CD8-positive, alpha-beta memory T cell (primary cell): Measurements from ENCODE around the gene UBAC1. TPM values are rescaled to one million over a fixed set of nuclear protein-coding genes. Genes with fewer than 3 reads are reported as not detected.

ENCODE experiments used
- CTCF ChIA-PET: fragments of 350-600 bp; sonication (Branson Sonifier 250); formaldehyde crosslinking; loops from one replicate; lab custom pipeline; 2021; ENCODE audit warnings: antibody characterized with exemption; lab: Charles Lee
- POLR2A ChIA-PET: fragments of 350-600 bp; sonication (Branson Sonifier 250); formaldehyde crosslinking; loops from one replicate; lab custom pipeline; 2021; ENCODE audit warnings: antibody characterized with exemption; lab: Charles Lee
- DNase-seq, 5 donors: peaks; one replicate each; pipeline versions ENCODE4 v3.0.0 to v3.0.0-alpha.2; 2020 to 2022; ENCODE audit warnings: mixed read lengths in 1 of 5
- H3K27ac ChIP-seq: one replicate; pipeline ENCODE4 v1.7.0; 2013; ENCODE audit warnings: low read depth, mild to moderate bottlenecking, low read length, moderate library complexity
- H3K27me3 ChIP-seq: 2 replicates; pipeline ENCODE4 v1.7.0; 2013; ENCODE audit warnings: low read length, mild to moderate bottlenecking; ENCODE audit not compliant: insufficient read depth, poor library complexity, severe bottlenecking
- H3K36me3 ChIP-seq: 2 replicates; pipeline ENCODE4 v1.7.0; 2013; ENCODE audit warnings: mild to moderate bottlenecking, low read length, moderate library complexity; ENCODE audit not compliant: insufficient read depth
- H3K4me1 ChIP-seq: 2 replicates; pipeline ENCODE4 v1.7.0; 2013; ENCODE audit warnings: mild to moderate bottlenecking, low read length, moderate library complexity; ENCODE audit not compliant: insufficient read depth
- H3K4me3 ChIP-seq: 2 replicates; pipeline ENCODE4 v1.7.0; 2013; ENCODE audit warnings: mild to moderate bottlenecking, low read length
- H3K9me3 ChIP-seq: 2 replicates; pipeline ENCODE4 v1.7.0; 2013; ENCODE audit warnings: mild to moderate bottlenecking, low read length
- H3K27ac Mint-ChIP-seq, 8 donors: one replicate each; pipeline ENCODE4 v1.8.0; 2020 to 2021; ENCODE audit warnings: mixed read lengths in 8 of 8, mild to moderate bottlenecking in 6 of 8, inconsistent platforms in 3 of 8, moderate library complexity in 3 of 8
- H3K27me3 Mint-ChIP-seq, 2 donors: one replicate each; pipeline ENCODE4 v1.8.0; 2020 to 2021; ENCODE audit warnings: mixed read lengths in 2 of 2, mild to moderate bottlenecking in 1 of 2, moderate library complexity in 1 of 2
- H3K36me3 Mint-ChIP-seq, 3 donors: one replicate each; pipeline ENCODE4 v1.8.0; 2020 to 2021; ENCODE audit warnings: mixed read lengths in 3 of 3, inconsistent platforms in 1 of 3, mild to moderate bottlenecking in 1 of 3
- H3K4me1 Mint-ChIP-seq, 3 donors: one replicate each; pipeline ENCODE4 v1.8.0; 2020 to 2021; ENCODE audit warnings: mixed read lengths in 3 of 3, inconsistent platforms in 1 of 3, mild to moderate bottlenecking in 1 of 3
- H3K4me3 Mint-ChIP-seq, 7 donors: one replicate each; pipeline ENCODE4 v1.8.0; 2020 to 2021; ENCODE audit warnings: mixed read lengths in 7 of 7, mild to moderate bottlenecking in 6 of 7, moderate library complexity in 4 of 7, inconsistent platforms in 2 of 7
- H3K9me3 Mint-ChIP-seq, 5 donors: one replicate each; pipeline ENCODE4 v1.8.0; 2020 to 2022; ENCODE audit warnings: mixed read lengths in 5 of 5, mild to moderate bottlenecking in 3 of 5, moderate library complexity in 2 of 5, inconsistent platforms in 1 of 5
- polyA plus RNA-seq: library from polyadenylated mRNA; unstranded; fragments of 300-500 nt; fragmentation: Illumina TruSeq; gene quantifications from one replicate; pipeline ENCODE4 v1.2.3, GENCODE V29; 2021
- total RNA-seq, 2 experiments: library from RNA; stranded (reverse); gene quantifications; one replicate each; pipeline ENCODE4 v1.2.3, GENCODE V29; 2021

Gene UBAC1
- total and polyA plus RNA-seq, 3 experiments from 2014 or later: 27.1 to 38.1 (median 36.3) TPM

DNA sequence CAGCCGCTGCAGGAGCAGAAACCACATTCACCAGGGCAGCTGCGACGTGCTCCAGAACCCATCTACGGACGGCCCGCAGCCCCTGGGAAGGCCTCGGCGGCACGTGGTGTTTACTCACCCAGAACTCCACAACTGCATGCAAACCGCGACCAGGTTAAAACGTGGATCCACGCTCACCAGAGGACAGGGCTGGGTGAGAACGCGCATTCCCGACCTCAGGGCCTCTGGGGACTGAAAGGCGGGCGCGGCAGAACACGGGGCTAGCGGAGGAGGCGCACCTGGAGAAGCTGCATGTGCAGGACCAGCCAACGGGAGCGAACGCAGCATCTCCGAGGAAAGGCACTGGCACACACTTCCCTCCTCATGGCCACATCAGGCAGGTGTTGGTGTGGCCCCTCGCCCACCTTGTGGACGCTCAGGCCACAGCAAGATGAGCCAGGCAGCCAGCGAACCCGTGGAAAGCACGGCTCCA is 29.8 kb downstream of the UBAC1 start:
- ChIA-PET CTCF (no interaction called here), POLR2A (no interaction called here)
- Mint-ChIP-seq H3K9me3 (no peaks in the 10 kb centered on the region), H3K27ac (no peak overlapping the region), H3K27me3 (no peaks in the 10 kb centered on the region), H3K4me3 (no peak overlapping the region), H3K36me3 (peaks cover 0 to 47% (median 20%) of the 10 kb centered on the region in 3 donors), H3K4me1 (no peaks in the 10 kb centered on the region)
- H3K9me3 ChIP-seq: no peaks in the 10 kb centered on the region
- peaks cover 14% of the 10 kb centered on the region for H3K36me3 ChIP-seq
- H3K4me1 ChIP-seq: no peaks in the 10 kb centered on the region
- no peak overlapping the region for H3K27ac ChIP-seq
- H3K4me3 ChIP-seq: no peak overlapping the region
- H3K27me3 ChIP-seq: no peaks in the 10 kb centered on the region
- peak in 1 of 5 donors; percentile 41 for DNase-seq

DNA sequence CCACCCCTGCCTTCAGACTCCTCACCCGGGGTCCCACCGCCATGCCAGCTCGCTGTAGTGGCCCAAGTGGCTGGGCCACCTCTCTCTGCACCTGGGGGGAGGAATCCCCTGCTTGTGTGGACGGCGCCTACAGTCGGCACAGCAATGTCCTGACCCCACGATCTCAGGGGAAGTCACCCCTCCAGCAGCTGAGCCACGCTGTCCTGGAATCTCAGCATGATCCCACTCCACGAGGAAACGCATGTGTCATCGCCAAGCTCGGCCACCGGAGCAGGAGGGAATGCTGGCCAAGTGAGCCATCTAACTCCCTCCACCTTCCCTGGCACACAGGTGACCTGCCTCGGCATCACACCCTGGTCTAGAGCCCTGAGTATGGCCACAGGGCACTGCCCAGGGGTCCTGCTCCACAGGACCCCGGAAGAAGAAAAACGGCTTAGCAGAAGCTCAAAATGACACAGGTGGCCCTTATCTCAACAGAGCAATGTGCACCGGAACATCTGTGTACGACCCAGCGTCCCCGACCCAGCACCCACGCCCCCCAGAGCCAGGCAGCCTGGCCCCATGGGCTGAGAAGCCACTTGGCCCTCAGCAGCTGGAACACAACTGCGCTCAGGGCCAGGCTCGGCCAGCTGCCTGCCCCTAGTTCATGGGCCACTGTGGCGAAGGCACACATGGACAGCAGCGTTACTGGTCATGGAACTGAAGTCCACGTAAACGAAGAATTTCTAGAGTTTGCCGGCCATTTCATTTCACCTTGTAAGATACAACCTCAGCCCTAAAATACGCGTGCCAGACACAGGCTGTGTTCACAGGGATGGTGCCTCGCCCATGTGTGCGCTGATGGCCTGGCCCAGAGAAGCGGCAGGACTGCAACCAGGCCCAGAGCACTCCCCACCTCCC is 30.5 kb downstream of the UBAC1 start:
- DNase-seq: peak in 1 of 5 donors; percentile 30
- Mint-ChIP-seq H3K4me1 (no peaks in the 10 kb centered on the region), H3K27ac (peak overlapping the region in 1 of 8 donors; percentile 27), H3K36me3 (peaks cover 0 to 44% (median 20%) of the 10 kb centered on the region in 3 donors), H3K4me3 (no peak overlapping the region), H3K27me3 (no peaks in the 10 kb centered on the region), H3K9me3 (no peaks in the 10 kb centered on the region)
- Histone ChIP-seq H3K4me1 (no peaks in the 10 kb centered on the region), H3K4me3 (no peak overlapping the region), H3K27me3 (no peaks in the 10 kb centered on the region), H3K27ac (no peak overlapping the region), H3K36me3 (peaks cover 14% of the 10 kb centered on the region), H3K9me3 (no peaks in the 10 kb centered on the region)
- ChIA-PET POLR2A (no interaction called here), CTCF (no interaction called here)

GRCh38 chr9:135929656-135930445 is 31.3 kb downstream of the UBAC1 start:
- no peaks in the 10 kb centered on the region for H3K27me3 Mint-ChIP-seq
- CTCF ChIA-PET: no interaction called here
- POLR2A ChIA-PET: no interaction called here
- H3K36me3 Mint-ChIP-seq: peaks cover 0 to 36% (median 12%) of the 10 kb centered on the region in 3 donors
- no peaks in the 10 kb centered on the region for H3K27me3 ChIP-seq
- no peaks in the 10 kb centered on the region for H3K9me3 Mint-ChIP-seq
- H3K27ac ChIP-seq: no peak overlapping the region
- peak in 1 of 5 donors; percentile 33 for DNase-seq
- H3K4me1 ChIP-seq: no peaks in the 10 kb centered on the region
- no peak overlapping the region for H3K4me3 Mint-ChIP-seq
- peaks cover 0 to 7% (median 0%) of the 10 kb centered on the region in 3 donors for H3K4me1 Mint-ChIP-seq
- H3K4me3 ChIP-seq: no peak overlapping the region
- no peaks in the 10 kb centered on the region for H3K9me3 ChIP-seq
- H3K36me3 ChIP-seq: peaks cover 8% of the 10 kb centered on the region
- no peak overlapping the region for H3K27ac Mint-ChIP-seq

GRCh38 chr9:135928731-135929655 is 32.2 kb downstream of the UBAC1 start:
- Histone ChIP-seq H3K36me3 (peaks cover 6% of the 10 kb centered on the region), H3K4me1 (no peaks in the 10 kb centered on the region), H3K27me3 (no peaks in the 10 kb centered on the region), H3K27ac (no peak overlapping the region), H3K4me3 (no peak overlapping the region), H3K9me3 (no peaks in the 10 kb centered on the region)
- Mint-ChIP-seq H3K9me3 (no peaks in the 10 kb centered on the region), H3K36me3 (peaks cover 0 to 31% (median 12%) of the 10 kb centered on the region in 3 donors), H3K27ac (no peak overlapping the region), H3K4me1 (peaks cover 0 to 8% (median 0%) of the 10 kb centered on the region in 3 donors), H3K4me3 (no peak overlapping the region), H3K27me3 (no peaks in the 10 kb centered on the region)
- CTCF ChIA-PET: no interaction called here
- peak in 1 of 5 donors; percentile 28 for DNase-seq
- POLR2A ChIA-PET: no interaction called here

DNA sequence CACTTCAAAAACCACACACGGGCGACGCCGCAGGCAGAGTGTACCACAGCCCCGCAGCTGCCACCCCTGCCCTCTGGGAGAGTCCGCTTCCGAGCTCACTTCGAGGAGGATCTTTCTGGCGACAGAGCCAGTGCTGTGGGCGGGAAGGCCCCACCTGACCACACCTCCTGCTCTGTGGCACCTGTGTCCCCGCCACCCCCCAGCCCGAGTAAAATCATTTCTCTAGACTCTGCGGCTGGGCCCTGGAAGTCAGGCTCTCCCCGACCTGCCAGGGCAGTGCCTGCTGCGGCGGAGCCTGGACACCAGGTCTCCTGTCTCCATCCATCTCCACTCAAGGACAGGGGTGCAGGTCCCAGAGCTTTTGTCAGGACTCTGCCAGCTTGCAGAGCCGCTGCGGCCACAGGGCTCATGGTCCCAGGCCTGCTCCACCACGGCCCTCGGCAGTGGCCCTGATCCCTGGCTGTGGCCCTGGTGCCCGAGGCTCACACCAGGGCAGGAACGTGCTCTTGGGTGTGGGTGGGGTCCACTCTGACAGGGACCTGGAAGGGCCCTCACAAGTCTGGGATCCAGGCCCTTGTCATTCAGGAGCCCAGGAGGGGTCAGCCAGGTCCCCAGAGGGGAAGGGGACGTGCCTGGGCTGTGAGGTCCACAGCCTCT is 33.0 kb downstream of the UBAC1 start:
- CTCF ChIA-PET: no interaction called here
- DNase-seq: peak in 1 of 5 donors; percentile 36
- Mint-ChIP-seq H3K27me3 (no peaks in the 10 kb centered on the region), H3K4me1 (peaks cover 0 to 8% (median 0%) of the 10 kb centered on the region in 3 donors), H3K9me3 (no peaks in the 10 kb centered on the region), H3K27ac (no peak overlapping the region), H3K36me3 (peaks cover 0 to 24% (median 7%) of the 10 kb centered on the region in 3 donors), H3K4me3 (no peak overlapping the region)
- Histone ChIP-seq H3K9me3 (no peaks in the 10 kb centered on the region), H3K4me3 (no peak overlapping the region), H3K27ac (no peak overlapping the region), H3K36me3 (peaks cover 4% of the 10 kb centered on the region), H3K27me3 (no peaks in the 10 kb centered on the region), H3K4me1 (no peaks in the 10 kb centered on the region)
- POLR2A ChIA-PET: no interaction called here

DNA sequence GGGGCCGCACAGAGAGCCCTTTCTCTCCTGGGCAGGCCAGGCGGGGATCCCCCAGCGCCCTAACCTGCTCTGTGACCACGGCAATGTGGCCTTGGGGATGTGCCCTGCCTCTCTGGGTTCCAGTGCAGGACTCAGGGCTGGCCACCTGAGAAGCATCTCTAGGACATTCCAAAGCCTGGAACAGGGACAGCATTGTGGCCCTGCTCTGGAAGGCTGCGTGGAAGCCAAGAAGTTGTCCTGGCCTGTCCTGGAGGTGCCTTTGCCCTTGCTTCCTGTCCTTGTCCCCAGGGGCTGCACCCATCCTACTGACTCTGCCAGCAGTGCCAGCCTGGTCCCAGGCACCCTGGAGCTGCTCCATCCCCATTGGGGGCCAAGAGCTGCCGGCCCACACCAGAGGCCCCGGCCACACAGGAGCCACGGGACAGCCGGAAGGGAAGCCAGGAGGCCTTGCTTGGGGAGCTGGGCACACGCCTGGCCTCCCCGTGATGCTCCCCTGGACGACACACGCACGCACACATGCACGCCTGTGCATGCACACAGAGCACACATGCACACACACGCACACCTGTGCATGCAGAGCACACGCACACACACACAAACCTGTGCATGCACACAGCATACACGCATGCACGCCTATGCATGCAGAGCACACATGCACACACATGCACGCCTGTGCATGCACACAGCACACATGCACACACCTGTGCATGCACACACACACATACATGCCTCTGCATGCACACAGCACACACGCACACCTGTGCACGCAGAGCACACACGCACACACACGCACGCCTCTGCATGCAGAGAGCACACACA is 33.8 kb downstream of the UBAC1 start:
- Mint-ChIP-seq H3K4me3 (no peak overlapping the region), H3K36me3 (peaks cover 0 to 16% (median 4%) of the 10 kb centered on the region in 3 donors), H3K9me3 (no peaks in the 10 kb centered on the region), H3K27me3 (no peaks in the 10 kb centered on the region), H3K27ac (no peak overlapping the region), H3K4me1 (peaks cover 0 to 8% (median 0%) of the 10 kb centered on the region in 3 donors)
- no peaks in the 10 kb centered on the region for H3K9me3 ChIP-seq
- H3K27ac ChIP-seq: no peak overlapping the region
- no peaks in the 10 kb centered on the region for H3K36me3 ChIP-seq
- CTCF ChIA-PET: no interaction called here
- no peak overlapping the region for H3K4me3 ChIP-seq
- no peaks in the 10 kb centered on the region for H3K27me3 ChIP-seq
- DNase-seq: peak in 1 of 5 donors; percentile 4
- H3K4me1 ChIP-seq: no peaks in the 10 kb centered on the region
- POLR2A ChIA-PET: no interaction called here
